Measurements from ENCODE around the gene USP48.

The USP48 gene

GRCh38 chr1:21663951-21664805 lies 118.8 kb downstream of the USP48 start:
- TF ChIP-seq, protein P1, sequence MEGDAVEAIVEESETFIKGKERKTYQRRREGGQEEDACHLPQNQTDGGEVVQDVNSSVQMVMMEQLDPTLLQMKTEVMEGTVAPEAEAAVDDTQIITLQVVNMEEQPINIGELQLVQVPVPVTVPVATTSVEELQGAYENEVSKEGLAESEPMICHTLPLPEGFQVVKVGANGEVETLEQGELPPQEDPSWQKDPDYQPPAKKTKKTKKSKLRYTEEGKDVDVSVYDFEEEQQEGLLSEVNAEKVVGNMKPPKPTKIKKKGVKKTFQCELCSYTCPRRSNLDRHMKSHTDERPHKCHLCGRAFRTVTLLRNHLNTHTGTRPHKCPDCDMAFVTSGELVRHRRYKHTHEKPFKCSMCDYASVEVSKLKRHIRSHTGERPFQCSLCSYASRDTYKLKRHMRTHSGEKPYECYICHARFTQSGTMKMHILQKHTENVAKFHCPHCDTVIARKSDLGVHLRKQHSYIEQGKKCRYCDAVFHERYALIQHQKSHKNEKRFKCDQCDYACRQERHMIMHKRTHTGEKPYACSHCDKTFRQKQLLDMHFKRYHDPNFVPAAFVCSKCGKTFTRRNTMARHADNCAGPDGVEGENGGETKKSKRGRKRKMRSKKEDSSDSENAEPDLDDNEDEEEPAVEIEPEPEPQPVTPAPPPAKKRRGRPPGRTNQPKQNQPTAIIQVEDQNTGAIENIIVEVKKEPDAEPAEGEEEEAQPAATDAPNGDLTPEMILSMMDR (IDR thresholded peaks at IDR 0.05; ENCODE audit: low read depth, low read length) = no peak
- H3K4me3 ChIP-seq (ENCODE audit: low read depth, low read length) = no peak overlapping the region
- in situ Hi-C loops (cut with HindIII; ENCODE audit: low sequenced_read_pairs) = no loop called here
- no peak for DNase-seq (ENCODE audit: low read depth, low spot score)

DNA sequence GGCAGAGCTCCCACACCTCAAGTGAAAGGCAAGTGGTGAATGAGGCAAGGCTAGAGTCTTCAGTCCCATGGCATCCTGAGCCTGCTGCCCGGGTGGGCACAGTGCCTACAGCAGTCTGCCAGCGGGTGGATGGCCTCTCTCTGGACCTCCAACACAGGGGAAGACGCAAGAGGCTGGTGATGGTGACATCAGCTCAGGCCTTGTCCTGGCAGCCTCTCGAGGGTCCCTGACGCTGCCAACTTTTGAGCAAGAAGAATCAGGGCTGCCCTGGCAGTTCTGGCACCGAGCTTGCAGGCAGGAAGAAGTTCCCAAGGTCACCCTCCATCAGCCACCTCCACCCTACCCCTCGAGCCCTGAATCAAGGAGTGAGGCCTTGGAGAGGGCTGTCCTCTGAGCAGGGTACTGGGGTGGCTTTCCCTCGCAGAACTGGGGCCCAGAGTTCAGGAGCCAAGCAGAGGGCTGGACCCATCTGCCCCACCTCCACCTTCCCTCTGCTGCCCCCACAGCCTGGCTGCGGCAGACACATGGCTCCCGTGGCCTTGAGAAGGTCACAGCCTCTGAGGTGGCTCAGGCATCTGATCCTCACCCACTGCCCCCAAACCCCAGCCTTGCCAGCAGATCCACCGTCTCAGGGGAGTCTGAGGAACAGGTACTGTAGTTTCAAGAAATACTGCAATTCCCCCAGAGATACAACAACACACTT lies 119.5 kb downstream of the USP48 start:
- DNase-seq (ENCODE audit: low read depth, low spot score) = no peak
- no peak overlapping the region for H3K4me3 ChIP-seq (ENCODE audit: low read depth, low read length)
- in situ Hi-C loops (cut with HindIII; ENCODE audit: low sequenced_read_pairs) = no loop called here
- TF ChIP-seq, protein P1 (IDR thresholded peaks at IDR 0.05; ENCODE audit: low read depth, low read length) = no peak

GRCh38 chr1:21662426-21663247 lies 120.3 kb downstream of the USP48 start:
- H3K4me3 ChIP-seq (ENCODE audit: low read depth, low read length) = no peak overlapping the region
- DNase-seq (ENCODE audit: low read depth, low spot score) = no peak
- TF ChIP-seq, protein P1 (IDR thresholded peaks at IDR 0.05; ENCODE audit: low read depth, low read length) = no peak
- in situ Hi-C loops (cut with HindIII; ENCODE audit: low sequenced_read_pairs) = no loop called here

GRCh38 chr1:21661886-21662285 lies 121.1 kb downstream of the USP48 start:
- in situ Hi-C loops (cut with HindIII; ENCODE audit: low sequenced_read_pairs) = no loop called here
- TF ChIP-seq, protein P1 (IDR thresholded peaks at IDR 0.05; ENCODE audit: low read depth, low read length) = no peak
- no peak overlapping the region for H3K4me3 ChIP-seq (ENCODE audit: low read depth, low read length)
- no peak for DNase-seq (ENCODE audit: low read depth, low spot score)

GRCh38 chr1:21659924-21660326 lies 123.0 kb downstream of the USP48 start:
- DNase-seq (ENCODE audit: low read depth, low spot score) = no peak
- TF ChIP-seq, protein P1 (IDR thresholded peaks at IDR 0.05; ENCODE audit: low read depth, low read length) = no peak
- in situ Hi-C loops (cut with HindIII; ENCODE audit: low sequenced_read_pairs) = no loop called here
- no peak overlapping the region for H3K4me3 ChIP-seq (ENCODE audit: low read depth, low read length)

Measured in astrocyte of the spinal cord (primary cell).